Measurements from ENCODE around the gene ATP12A.

ATP12A gene

DNA sequence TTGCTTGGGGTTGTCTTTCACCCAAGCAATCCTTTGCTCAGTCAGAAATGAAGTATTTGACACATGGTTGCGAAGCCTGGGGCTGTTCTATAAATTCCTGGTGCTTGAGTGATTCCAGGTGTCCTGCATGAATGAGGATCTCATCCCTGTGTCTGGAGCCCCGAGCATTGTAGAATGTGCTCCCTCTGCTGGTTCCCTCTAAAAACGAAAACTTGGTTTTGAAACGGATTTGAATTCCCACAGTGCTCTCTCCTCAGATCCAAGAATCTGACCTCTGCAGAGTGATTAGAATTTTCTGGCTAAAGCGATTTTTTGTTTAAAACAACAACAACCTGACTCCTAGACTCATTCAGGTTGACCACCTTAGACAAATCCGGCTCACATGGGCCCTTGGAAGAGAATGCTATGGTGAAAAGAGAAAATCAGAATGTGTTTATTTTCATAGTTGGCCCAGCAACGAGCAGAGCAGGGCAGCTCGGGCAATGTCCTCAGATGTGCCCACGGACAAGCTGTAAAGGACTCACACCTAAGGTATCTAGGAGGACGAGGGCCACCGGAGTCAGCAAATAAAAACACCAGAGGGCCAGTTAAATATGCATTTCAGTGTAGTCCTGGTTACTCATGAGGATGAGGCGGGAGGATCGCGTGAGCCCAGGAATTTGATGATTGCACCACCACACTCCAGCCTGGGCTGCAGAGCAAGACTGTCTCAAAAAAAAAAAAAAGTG is 8.7 kb upstream of the ATP12A start:
- no peak for TF ChIP-seq EZH2phosphoT487 (conservative IDR thresholded peaks at IDR 0.05; ENCODE audit: low read length)
- TF ChIP-seq CTCF (IDR thresholded peaks at IDR 0.05; ENCODE audit: insufficient read depth, low read length, poor library complexity, severe bottlenecking): peak; percentile 17
- no peak overlapping the region for H2AFZ ChIP-seq (ENCODE audit: low read depth, low read length, severe bottlenecking)
- H3K36me3 ChIP-seq (ENCODE audit: low read length): no peaks in the 10 kb centered on the region
- H3F3A ChIP-seq (ENCODE audit: insufficient read depth): no peaks in the 10 kb centered on the region
- H3K27me3 ChIP-seq (ENCODE audit: low read length): no peaks in the 10 kb centered on the region
- no peak overlapping the region for H3K4me2 ChIP-seq (ENCODE audit: low read depth, low read length, poor library complexity, severe bottlenecking)
- no peak overlapping the region for H3K27ac ChIP-seq (ENCODE audit: low read depth, low read length)
- no peaks in the 10 kb centered on the region for H3K79me2 ChIP-seq (ENCODE audit: insufficient read depth, low read length)
- no peaks in the 10 kb centered on the region for H3K9me3 ChIP-seq (ENCODE audit: insufficient read depth, low read length)
- no peaks in the 10 kb centered on the region for H3K9me2 ChIP-seq (replicated peaks; ENCODE audit: insufficient read depth, low read length)
- no peaks in the 10 kb centered on the region for H4K20me1 ChIP-seq (ENCODE audit: low read depth, low read length)
- H3K4me3 ChIP-seq (ENCODE audit: insufficient read depth, low read length, poor library complexity, severe bottlenecking): no peak overlapping the region
- H3K9ac ChIP-seq (ENCODE audit: low read length): no peak overlapping the region

GRCh38 chr13:24672141-24673132 is 7.8 kb upstream of the ATP12A start:
- Histone ChIP-seq H3K9ac (ENCODE audit: low read length) (no peak overlapping the region), H3K4me3 (ENCODE audit: insufficient read depth, low read length, poor library complexity, severe bottlenecking) (no peak overlapping the region), H3K4me2 (ENCODE audit: low read depth, low read length, poor library complexity, severe bottlenecking) (no peak overlapping the region), H3K9me3 (ENCODE audit: insufficient read depth, low read length) (no peaks in the 10 kb centered on the region), H3K79me2 (ENCODE audit: insufficient read depth, low read length) (no peaks in the 10 kb centered on the region), H3K27me3 (ENCODE audit: low read length) (no peaks in the 10 kb centered on the region), H2AFZ (ENCODE audit: low read depth, low read length, severe bottlenecking) (no peak overlapping the region), H4K20me1 (ENCODE audit: low read depth, low read length) (no peaks in the 10 kb centered on the region), H3K36me3 (ENCODE audit: low read length) (no peaks in the 10 kb centered on the region), H3F3A (ENCODE audit: insufficient read depth) (no peaks in the 10 kb centered on the region), H3K27ac (ENCODE audit: low read depth, low read length) (no peak overlapping the region), H3K9me2 (replicated peaks; ENCODE audit: insufficient read depth, low read length) (no peaks in the 10 kb centered on the region)
- no peak for TF ChIP-seq CTCF (IDR thresholded peaks at IDR 0.05; ENCODE audit: insufficient read depth, low read length, poor library complexity, severe bottlenecking)
- no peak for TF ChIP-seq EZH2phosphoT487 (conservative IDR thresholded peaks at IDR 0.05; ENCODE audit: low read length)

- no peak overlapping the region for H3K4me3 ChIP-seq (ENCODE audit: insufficient read depth, low read length, poor library complexity, severe bottlenecking)
- no peaks in the 10 kb centered on the region for H3K27me3 ChIP-seq (ENCODE audit: low read length)
- H3K27ac ChIP-seq (ENCODE audit: low read depth, low read length): no peak overlapping the region
- no peaks in the 10 kb centered on the region for H3F3A ChIP-seq (ENCODE audit: insufficient read depth)
- H3K4me2 ChIP-seq (ENCODE audit: low read depth, low read length, poor library complexity, severe bottlenecking): no peak overlapping the region
- no peak overlapping the region for H3K9ac ChIP-seq (ENCODE audit: low read length)
- no peaks in the 10 kb centered on the region for H3K36me3 ChIP-seq (ENCODE audit: low read length)
- no peak overlapping the region for H2AFZ ChIP-seq (ENCODE audit: low read depth, low read length, severe bottlenecking)
- no peaks in the 10 kb centered on the region for H4K20me1 ChIP-seq (ENCODE audit: low read depth, low read length)
- H3K79me2 ChIP-seq (ENCODE audit: insufficient read depth, low read length): no peaks in the 10 kb centered on the region
- no peaks in the 10 kb centered on the region for H3K9me3 ChIP-seq (ENCODE audit: insufficient read depth, low read length)
- no peak for TF ChIP-seq CTCF (IDR thresholded peaks at IDR 0.05; ENCODE audit: insufficient read depth, low read length, poor library complexity, severe bottlenecking)
- no peak for TF ChIP-seq EZH2phosphoT487 (conservative IDR thresholded peaks at IDR 0.05; ENCODE audit: low read length)
- no peaks in the 10 kb centered on the region for H3K9me2 ChIP-seq (replicated peaks; ENCODE audit: insufficient read depth, low read length)
Measured at GRCh38 chr13:24675806-24676570, 4.2 kb upstream of the ATP12A start.
